ENCODE data around the gene AP5S1.

AP5S1 gene

GRCh38 chr20:3801846-3802245 lies 18.5 kb upstream of the AP5S1 start:
- no peak overlapping the region for H3K4me3 ChIP-seq (ENCODE audit: low read depth in 1 of 2, low read length in 2 of 2)

GRCh38 chr20:3802524-3803239 lies 17.7 kb upstream of the AP5S1 start:
- no peak for ATAC-seq (ENCODE audit: insufficient read depth, low read depth)
- Histone ChIP-seq H3K27me3 (ENCODE audit: insufficient read depth, low read length, poor library complexity) (no peaks in the 10 kb centered on the region), H2AFZ (ENCODE audit: low read depth, low read length) (no peak overlapping the region), H3K79me2 (ENCODE audit: insufficient read depth, low read length) (peaks cover 27% of the 10 kb centered on the region), H3K9me3 (ENCODE audit: insufficient read depth, low read length, severe bottlenecking) (no peaks in the 10 kb centered on the region), H3K4me1 (ENCODE audit: insufficient read depth, low read length) (peaks cover 29% of the 10 kb centered on the region), H3K4me3 (ENCODE audit: low read depth in 1 of 2, low read length in 2 of 2) (no peak overlapping the region), H3K36me3 (ENCODE audit: insufficient read depth, low read length) (peaks cover 86% of the 10 kb centered on the region), H4K20me1 (ENCODE audit: insufficient read depth, low read length) (peaks cover 29% of the 10 kb centered on the region), H3K27ac (ENCODE audit: low read length) (peak overlapping the region; percentile 37; the same call in 1 of the 2 replicates), H3K4me2 (ENCODE audit: insufficient read depth, low read length) (no peak overlapping the region), H3K9ac (ENCODE audit: low read depth, low read length) (no peak overlapping the region)
- DNase-seq = no peak
- TF ChIP-seq, protein P1, sequence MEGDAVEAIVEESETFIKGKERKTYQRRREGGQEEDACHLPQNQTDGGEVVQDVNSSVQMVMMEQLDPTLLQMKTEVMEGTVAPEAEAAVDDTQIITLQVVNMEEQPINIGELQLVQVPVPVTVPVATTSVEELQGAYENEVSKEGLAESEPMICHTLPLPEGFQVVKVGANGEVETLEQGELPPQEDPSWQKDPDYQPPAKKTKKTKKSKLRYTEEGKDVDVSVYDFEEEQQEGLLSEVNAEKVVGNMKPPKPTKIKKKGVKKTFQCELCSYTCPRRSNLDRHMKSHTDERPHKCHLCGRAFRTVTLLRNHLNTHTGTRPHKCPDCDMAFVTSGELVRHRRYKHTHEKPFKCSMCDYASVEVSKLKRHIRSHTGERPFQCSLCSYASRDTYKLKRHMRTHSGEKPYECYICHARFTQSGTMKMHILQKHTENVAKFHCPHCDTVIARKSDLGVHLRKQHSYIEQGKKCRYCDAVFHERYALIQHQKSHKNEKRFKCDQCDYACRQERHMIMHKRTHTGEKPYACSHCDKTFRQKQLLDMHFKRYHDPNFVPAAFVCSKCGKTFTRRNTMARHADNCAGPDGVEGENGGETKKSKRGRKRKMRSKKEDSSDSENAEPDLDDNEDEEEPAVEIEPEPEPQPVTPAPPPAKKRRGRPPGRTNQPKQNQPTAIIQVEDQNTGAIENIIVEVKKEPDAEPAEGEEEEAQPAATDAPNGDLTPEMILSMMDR (IDR thresholded peaks at IDR 0.05; ENCODE audit: borderline replicate concordance, extremely low read depth, low read length, poor library complexity, severe bottlenecking) = no peak
- no peak for TF ChIP-seq EZH2 (IDR thresholded peaks at IDR 0.05; ENCODE audit: borderline replicate concordance, low read depth, low read length, severe bottlenecking)

More at GRCh38 chr20:3801846-3802245, 18.5 kb upstream of the AP5S1 start:
- TF ChIP-seq EZH2 (IDR thresholded peaks at IDR 0.05; ENCODE audit: borderline replicate concordance, low read depth, low read length, severe bottlenecking) = no peak
- TF ChIP-seq, protein P1 (IDR thresholded peaks at IDR 0.05; ENCODE audit: borderline replicate concordance, extremely low read depth, low read length, poor library complexity, severe bottlenecking) = no peak
- Histone ChIP-seq H3K79me2 (ENCODE audit: insufficient read depth, low read length) (peaks cover 35% of the 10 kb centered on the region), H3K27me3 (ENCODE audit: insufficient read depth, low read length, poor library complexity) (no peaks in the 10 kb centered on the region), H2AFZ (ENCODE audit: low read depth, low read length) (no peak overlapping the region), H4K20me1 (ENCODE audit: insufficient read depth, low read length) (peaks cover 29% of the 10 kb centered on the region), H3K4me2 (ENCODE audit: insufficient read depth, low read length) (no peak overlapping the region), H3K9ac (ENCODE audit: low read depth, low read length) (no peak overlapping the region), H3K27ac (ENCODE audit: low read length) (no peak overlapping the region), H3K36me3 (ENCODE audit: insufficient read depth, low read length) (peaks cover 94% of the 10 kb centered on the region), H3K4me1 (ENCODE audit: insufficient read depth, low read length) (peaks cover 38% of the 10 kb centered on the region), H3K9me3 (ENCODE audit: insufficient read depth, low read length, severe bottlenecking) (no peaks in the 10 kb centered on the region)
- ATAC-seq (ENCODE audit: insufficient read depth, low read depth) (no peak), DNase-seq (no peak)

- H3K36me3 ChIP-seq (ENCODE audit: insufficient read depth, low read length) = peaks cover 79% of the 10 kb centered on the region
Observed at GRCh38 chr20:3803289-3803688, 17.1 kb upstream of the AP5S1 start.

More at GRCh38 chr20:3803289-3803688, 17.1 kb upstream of the AP5S1 start:
- peaks cover 29% of the 10 kb centered on the region for H4K20me1 ChIP-seq (ENCODE audit: insufficient read depth, low read length)
- no peak overlapping the region for H3K9ac ChIP-seq (ENCODE audit: low read depth, low read length)
- no peak overlapping the region for H3K27ac ChIP-seq (ENCODE audit: low read length)
- ATAC-seq (ENCODE audit: insufficient read depth, low read depth) (no peak), DNase-seq (no peak)
- H3K9me3 ChIP-seq (ENCODE audit: insufficient read depth, low read length, severe bottlenecking) = no peaks in the 10 kb centered on the region
- no peak overlapping the region for H2AFZ ChIP-seq (ENCODE audit: low read depth, low read length)
- H3K79me2 ChIP-seq (ENCODE audit: insufficient read depth, low read length) = peaks cover 21% of the 10 kb centered on the region
- H3K4me1 ChIP-seq (ENCODE audit: insufficient read depth, low read length) = peaks cover 23% of the 10 kb centered on the region
- H3K4me3 ChIP-seq (ENCODE audit: low read depth in 1 of 2, low read length in 2 of 2) = no peak overlapping the region
- TF ChIP-seq, protein P1 (IDR thresholded peaks at IDR 0.05; ENCODE audit: borderline replicate concordance, extremely low read depth, low read length, poor library complexity, severe bottlenecking) = no peak
- no peak for TF ChIP-seq EZH2 (IDR thresholded peaks at IDR 0.05; ENCODE audit: borderline replicate concordance, low read depth, low read length, severe bottlenecking)
- no peaks in the 10 kb centered on the region for H3K27me3 ChIP-seq (ENCODE audit: insufficient read depth, low read length, poor library complexity)
- H3K4me2 ChIP-seq (ENCODE audit: insufficient read depth, low read length) = no peak overlapping the region

Data from DND-41 (cell line).